ENCODE results near the gene GNPDA1. TPM values are rescaled to one million over a fixed set of nuclear protein-coding genes. Genes with fewer than 3 reads are reported as not detected.

The GNPDA1 gene
- total RNA-seq, 1 donor from 2014 or later: 20.3 TPM

- peak; percentile 11 for DNase-seq
Observed at GRCh38 chr5:141992349-141992963, 20.4 kb downstream of the GNPDA1 start.

GRCh38 chr5:141989720-141990119 is 23.1 kb downstream of the GNPDA1 start:
- DNase-seq: no peak

- no peak for DNase-seq
Observed at GRCh38 chr5:141986072-141986471, 26.8 kb downstream of the GNPDA1 start.

- DNase-seq: no peak
Observed at GRCh38 chr5:141982626-141983025, 30.2 kb downstream of the GNPDA1 start.

- DNase-seq: no peak
Observed at GRCh38 chr5:141978389-141978788, 34.4 kb downstream of the GNPDA1 start.

GRCh38 chr5:141976176-141976575 is 36.7 kb downstream of the GNPDA1 start:
- no peak for DNase-seq

- no peak for DNase-seq
Observed at GRCh38 chr5:141973871-141974595, 38.8 kb downstream of the GNPDA1 start.

GRCh38 chr5:141969783-141970771 is 42.8 kb downstream of the GNPDA1 start:
- DNase-seq: no peak

- DNase-seq: peak; percentile 87
Observed at GRCh38 chr5:141968914-141969608, 43.8 kb downstream of the GNPDA1 start, which contains the start of gene RNF14. Gene RNF14, plus strand, starts transcription at chr5:141969105. Its CDS starts 4,484 bp downstream, at chr5:141973589.

- no peak for DNase-seq
Observed at GRCh38 chr5:141966963-141967333, 45.9 kb downstream of the GNPDA1 start.

GRCh38 chr5:141966275-141966962 is 46.4 kb downstream of the GNPDA1 start:
- no peak for DNase-seq

GRCh38 chr5:141965071-141965470 is 47.8 kb downstream of the GNPDA1 start:
- no peak for DNase-seq

GRCh38 chr5:141963701-141964100 is 49.1 kb downstream of the GNPDA1 start:
- no peak for DNase-seq

GRCh38 chr5:141961466-141961865 is 51.4 kb downstream of the GNPDA1 start:
- DNase-seq: no peak

- peak; percentile 84 for DNase-seq
Observed at GRCh38 chr5:141960449-141961323, 52.1 kb downstream of the GNPDA1 start.

GRCh38 chr5:141960018-141960417 is 52.8 kb downstream of the GNPDA1 start:
- DNase-seq: no peak

- DNase-seq: no peak
Observed at GRCh38 chr5:141958546-141959172, 54.2 kb downstream of the GNPDA1 start.

- no peak for DNase-seq
Observed at GRCh38 chr5:141958113-141958512, 54.7 kb downstream of the GNPDA1 start, which contains the start of gene PCDH12. Gene PCDH12, minus strand, starts transcription at chr5:141958202. Its CDS starts 351 bp downstream, at chr5:141957851.

- no peak for DNase-seq
Observed at GRCh38 chr5:141957367-141957996, 55.3 kb downstream of the GNPDA1 start.
